MG63 (cell line): ENCODE data around the gene GALM. TPM values are rescaled to one million over a fixed set of nuclear protein-coding genes. Genes with fewer than 3 reads are reported as not detected.
"Not testable (repeated sequence)": the region's sequence is repeated elsewhere in the genome, so short reads cannot be mapped to it uniquely, and the experiment has no call there.

ENCODE experiments used
- DNase-seq: peaks from one replicate; pipeline ENCODE4 v3.0.0-alpha.2; 2020
- H3K27me3 ChIP-seq: fragments of 250-450 bp; sonication (Bioruptor Pico); 2 replicates; pipeline ENCODE4 v1.5.1; 2020; ENCODE audit warnings: mild to moderate bottlenecking, moderate library complexity
- H3K36me3 ChIP-seq: fragments of 250-450 bp; sonication (Bioruptor Pico); 2 replicates; pipeline ENCODE4 v1.5.1; 2020; ENCODE audit warnings: mild to moderate bottlenecking, moderate library complexity
- H3K4me3 ChIP-seq: fragments of 250-450 bp; sonication (Bioruptor Pico); 2 replicates; pipeline ENCODE4 v1.5.1; 2020; ENCODE audit warnings: mild to moderate bottlenecking, moderate library complexity
- H3K9me3 ChIP-seq: fragments of 250-450 bp; sonication (Bioruptor Pico); 2 replicates; pipeline ENCODE4 v1.5.1; 2020; ENCODE audit warnings: mild to moderate bottlenecking, moderate library complexity
- total RNA-seq: library from RNA; depleted of rRNA; stranded (reverse); fragments of >200 nt; shearing (Covaris generic); gene quantifications from 2 replicates; pipeline ENCODE4 v1.2.3, GENCODE V29; 2014; ENCODE audit warnings: low replicate concordance; rRNA removed

The GALM gene
- total RNA-seq: 13.7 and 21.1 TPM in 2 replicates

DNA sequence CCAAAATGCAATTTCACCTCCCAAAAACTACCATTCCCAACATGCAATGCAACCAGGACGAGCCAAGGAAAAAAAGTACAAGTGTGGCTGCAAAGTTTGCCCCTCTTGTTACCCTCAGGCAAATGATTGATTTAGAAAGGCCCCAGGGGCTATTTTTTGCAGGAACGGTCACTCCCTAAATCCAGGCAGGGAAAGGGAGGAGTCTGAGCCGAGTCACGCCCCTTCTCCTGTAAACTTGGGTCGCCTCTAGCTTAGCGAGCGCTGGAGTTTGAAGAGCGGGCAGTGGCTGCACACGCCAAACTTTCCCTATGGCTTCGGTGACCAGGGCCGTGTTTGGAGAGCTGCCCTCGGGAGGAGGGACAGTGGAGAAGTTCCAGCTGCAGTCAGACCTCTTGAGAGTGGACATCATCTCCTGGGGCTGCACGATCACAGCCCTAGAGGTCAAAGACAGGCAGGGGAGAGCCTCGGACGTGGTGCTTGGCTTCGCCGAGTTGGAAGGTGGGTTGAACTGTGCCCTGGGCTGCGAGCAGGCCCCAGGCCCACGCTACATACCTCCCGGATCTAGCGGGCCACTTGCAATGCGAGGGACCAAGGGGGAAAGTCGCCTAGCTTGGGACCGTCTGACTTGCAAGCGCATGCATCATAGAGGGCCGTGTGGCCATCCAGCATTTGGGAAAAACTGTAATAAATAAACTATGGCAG lies at the start of gene GALM:
GALM (plus strand) TSS at position 261 of the 702 bp plus-strand sequence; CDS start at position 309, 48 bp downstream.
- Histone ChIP-seq H3K27me3 (no peaks in the 10 kb centered on the region), H3K36me3 (no peaks in the 10 kb centered on the region), H3K9me3 (no peaks in the 10 kb centered on the region), H3K4me3 (peak within 1 kb of the TSS; percentile 39)
- DNase-seq: peak; percentile 60

DNA sequence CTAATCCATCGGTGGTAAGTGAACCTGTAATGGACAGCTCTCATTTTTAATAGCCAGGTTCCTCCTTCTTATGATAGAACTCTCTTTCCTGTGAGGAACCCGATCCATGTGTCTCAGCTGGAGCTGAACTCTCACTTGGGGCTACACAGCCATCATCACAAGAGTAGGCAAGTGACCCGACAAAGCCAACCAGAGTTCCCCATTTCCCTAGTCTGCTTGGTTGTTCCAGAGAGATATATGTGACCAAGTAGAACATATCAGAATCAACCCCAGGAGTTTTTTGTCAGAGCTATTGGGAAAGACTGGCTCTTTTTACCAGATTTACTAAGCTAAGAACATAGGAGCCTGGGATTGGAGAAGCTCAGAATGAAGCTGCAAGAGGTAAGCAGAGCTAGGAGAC lies 48.6 kb upstream of the GALM start:
- H3K27me3 ChIP-seq: no peaks in the 10 kb centered on the region
- no peaks in the 10 kb centered on the region for H3K9me3 ChIP-seq
- no peak overlapping the region for H3K4me3 ChIP-seq
- no peak for DNase-seq
- no peaks in the 10 kb centered on the region for H3K36me3 ChIP-seq

DNA sequence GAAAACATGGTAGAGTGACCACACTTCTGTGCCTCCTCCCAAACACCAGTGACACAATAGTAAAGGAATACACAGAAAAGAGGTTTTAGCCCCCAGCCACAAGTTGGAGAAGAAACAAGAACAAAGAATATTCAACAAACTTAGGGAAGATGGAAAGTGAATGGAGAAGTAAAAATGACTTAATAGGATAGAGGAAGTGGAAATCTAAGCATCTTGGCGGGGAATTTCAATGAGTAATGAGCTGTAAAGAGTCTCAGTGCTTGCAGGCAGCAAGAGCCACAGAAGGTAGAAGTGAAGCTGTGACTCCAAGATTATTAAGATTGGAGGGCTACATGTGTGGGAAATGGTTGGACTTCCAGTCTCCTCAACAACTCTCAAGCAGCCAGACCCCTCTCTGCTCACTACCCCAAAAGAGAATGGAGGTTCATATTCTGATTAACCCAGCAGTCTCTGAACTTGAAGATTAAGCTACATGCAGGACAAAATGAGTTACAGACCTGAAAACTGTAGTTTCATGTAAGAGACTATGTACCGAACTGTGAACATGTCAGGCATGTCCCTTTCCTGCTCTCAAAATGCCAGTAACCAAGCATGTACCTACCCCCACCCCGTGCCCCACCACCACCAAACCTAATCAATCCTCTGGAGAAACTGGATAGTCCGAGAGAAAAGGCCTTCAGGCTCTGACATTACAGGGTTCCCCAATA lies 46.3 kb upstream of the GALM start:
- no peaks in the 10 kb centered on the region for H3K27me3 ChIP-seq
- no peaks in the 10 kb centered on the region for H3K9me3 ChIP-seq
- no peak overlapping the region for H3K4me3 ChIP-seq
- H3K36me3 ChIP-seq: no peaks in the 10 kb centered on the region
- no peak for DNase-seq

DNA sequence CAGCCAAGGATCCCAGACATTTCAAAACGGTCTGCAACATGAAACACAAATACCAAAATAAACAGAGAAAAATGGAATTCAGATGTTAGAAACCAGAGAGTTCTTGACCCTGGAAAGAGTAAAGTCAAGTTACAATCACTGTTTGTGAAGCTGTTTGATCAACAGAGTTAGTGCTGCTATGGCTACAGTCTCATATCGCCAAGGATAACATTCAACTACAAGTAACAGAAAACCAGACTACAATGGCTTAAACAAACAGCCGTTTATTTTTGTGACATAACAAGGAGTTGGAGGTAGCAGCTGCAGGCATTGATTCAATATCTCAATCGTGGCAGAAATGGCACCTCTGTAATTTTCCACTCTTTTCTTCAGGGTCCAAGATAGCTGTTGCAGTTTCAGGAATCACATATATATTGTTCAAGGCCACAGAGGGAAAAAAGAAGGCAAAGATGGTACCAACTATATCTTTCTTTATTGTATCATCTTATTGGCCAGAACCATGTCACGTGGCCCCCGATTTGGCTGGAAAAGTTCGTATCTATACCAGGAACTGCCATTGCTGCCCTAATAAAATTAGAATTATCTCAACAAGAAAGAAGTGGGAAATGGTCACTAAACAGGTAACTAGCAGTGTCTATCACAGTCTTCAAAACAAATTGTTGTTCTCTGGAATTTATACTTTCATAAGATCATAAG lies 45.5 kb upstream of the GALM start:
- DNase-seq: no peak
- Histone ChIP-seq H3K36me3 (no peaks in the 10 kb centered on the region), H3K27me3 (no peaks in the 10 kb centered on the region), H3K4me3 (no peak overlapping the region), H3K9me3 (no peaks in the 10 kb centered on the region)

DNA sequence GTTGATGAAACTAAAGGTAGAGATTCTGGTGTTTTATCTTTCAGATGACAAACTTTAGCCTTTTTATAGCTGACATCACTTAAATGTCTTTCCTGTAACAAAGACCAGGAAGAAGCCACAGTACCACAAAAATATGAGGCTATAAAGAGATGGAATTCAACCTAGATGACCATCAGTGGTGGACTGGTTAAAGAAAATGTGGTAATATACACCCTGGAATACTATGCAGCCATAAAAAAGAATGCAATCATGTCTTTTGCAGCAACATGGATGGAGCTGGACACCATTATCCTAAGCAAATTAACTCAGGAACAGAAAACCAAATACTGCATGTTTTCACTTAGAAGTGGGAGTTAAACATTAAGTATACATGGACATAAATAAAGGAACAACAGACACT lies 44.9 kb upstream of the GALM start:
- DNase-seq: no peak

DNA sequence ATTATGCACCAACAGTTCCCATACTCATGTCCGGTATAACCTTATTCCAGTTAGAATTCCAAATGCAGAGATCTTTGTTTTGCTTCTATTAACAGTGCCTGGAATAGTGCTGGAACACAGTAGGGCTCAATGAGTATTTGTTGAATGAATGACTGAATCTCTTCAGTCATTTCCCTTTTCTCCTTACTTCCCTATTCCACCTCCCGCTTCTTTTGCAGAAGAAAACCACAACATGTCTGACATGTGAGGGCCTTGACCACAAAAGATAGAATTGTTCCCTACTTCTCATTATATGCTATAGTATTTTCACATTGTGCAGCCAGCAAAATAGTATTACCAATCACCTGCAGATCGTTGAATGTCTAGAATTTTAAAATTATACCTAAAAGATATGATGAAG lies 43.7 kb upstream of the GALM start:
- Histone ChIP-seq H3K27me3 (no peaks in the 10 kb centered on the region), H3K9me3 (no peaks in the 10 kb centered on the region), H3K4me3 (no peak overlapping the region), H3K36me3 (no peaks in the 10 kb centered on the region)
- DNase-seq: no peak

More for the DNA sequence above, 44.9 kb upstream of the GALM start:
- Histone ChIP-seq H3K9me3 (no peaks in the 10 kb centered on the region), H3K27me3 (no peaks in the 10 kb centered on the region), H3K4me3 (no peak overlapping the region), H3K36me3 (no peaks in the 10 kb centered on the region)

DNA sequence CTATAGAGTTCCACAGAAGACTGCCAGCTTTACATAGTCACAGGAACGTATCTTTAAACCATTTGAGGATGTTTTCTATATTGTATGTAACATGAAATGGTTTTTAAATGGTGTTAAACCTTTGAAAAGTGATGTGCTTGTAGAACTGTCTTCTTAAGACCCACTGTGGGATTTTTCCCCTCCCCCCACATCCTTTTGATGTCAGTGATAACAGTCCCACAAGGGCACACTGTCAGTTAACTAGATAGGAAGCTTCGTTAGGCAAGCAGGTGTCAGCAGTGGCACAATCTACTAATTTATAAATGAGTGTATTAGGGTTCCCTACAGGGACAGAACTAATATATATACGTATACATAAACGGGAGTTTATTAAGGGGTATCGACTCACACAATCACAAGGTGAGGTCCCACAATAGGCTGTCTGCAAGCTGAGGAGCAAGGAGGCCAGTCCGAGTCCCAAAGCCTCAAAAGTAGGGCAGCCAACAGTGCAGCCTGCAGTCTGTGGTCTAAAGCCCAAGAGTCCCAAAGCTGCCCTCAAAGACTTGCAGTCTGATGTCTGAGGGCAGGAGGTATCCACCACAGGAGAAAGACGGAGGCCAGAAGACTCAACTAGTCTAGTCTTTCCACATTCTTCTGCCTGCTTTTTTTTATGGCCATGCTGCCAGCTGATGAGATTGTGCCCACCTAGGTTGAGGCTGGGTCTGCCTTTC lies 39.4 kb upstream of the GALM start:
- no peak for DNase-seq
- Histone ChIP-seq H3K36me3 (no peaks in the 10 kb centered on the region), H3K9me3 (peaks cover 7% of the 10 kb centered on the region)

DNA sequence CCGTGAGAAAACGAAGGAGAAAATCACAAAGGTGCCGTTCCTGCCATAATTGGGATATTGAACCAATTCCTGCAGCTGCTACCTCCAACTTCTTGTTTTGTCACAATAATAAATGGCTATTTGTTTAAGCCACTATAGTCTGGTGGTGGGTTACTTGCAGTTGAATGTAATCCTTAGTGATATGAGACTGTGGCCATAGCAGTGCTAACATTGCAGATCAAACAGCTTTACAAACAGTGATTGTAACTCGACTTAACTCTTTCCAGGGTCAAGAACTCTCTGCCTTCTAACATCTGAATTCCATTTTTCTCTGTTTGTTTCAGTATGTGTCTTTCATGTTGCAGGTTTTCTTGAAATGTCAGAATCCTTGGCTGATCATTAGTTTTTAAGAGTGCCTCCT lies 38.5 kb upstream of the GALM start:
- Histone ChIP-seq H3K9me3 (peaks cover 7% of the 10 kb centered on the region), H3K27me3 (no peaks in the 10 kb centered on the region), H3K4me3 (no peak overlapping the region), H3K36me3 (no peaks in the 10 kb centered on the region)
- DNase-seq: no peak

More for the DNA sequence above, 39.4 kb upstream of the GALM start:
- H3K27me3 ChIP-seq: no peaks in the 10 kb centered on the region
- no peak overlapping the region for H3K4me3 ChIP-seq

DNA sequence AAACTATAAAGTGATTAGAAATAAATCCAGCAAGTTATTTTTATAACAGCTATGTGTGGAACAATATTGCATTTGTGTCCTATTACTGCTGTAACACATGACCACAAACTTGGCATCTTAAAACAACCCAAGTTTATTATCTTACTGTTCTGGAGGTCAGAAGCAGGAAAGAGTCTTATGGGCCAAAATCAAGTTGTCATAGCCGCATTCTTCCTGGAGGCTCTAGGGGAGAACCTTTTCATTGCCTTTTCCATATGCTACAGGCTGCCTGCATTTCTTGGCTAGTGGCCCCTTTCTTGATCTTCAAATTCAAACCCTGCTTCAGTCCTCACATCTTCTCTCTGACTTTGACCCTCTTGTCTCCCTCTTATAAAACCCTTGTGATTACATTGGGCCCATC lies 36.2 kb upstream of the GALM start:
- no peak overlapping the region for H3K4me3 ChIP-seq
- DNase-seq: no peak
- no peaks in the 10 kb centered on the region for H3K36me3 ChIP-seq
- no peaks in the 10 kb centered on the region for H3K27me3 ChIP-seq
- H3K9me3 ChIP-seq: peaks cover 7% of the 10 kb centered on the region

DNA sequence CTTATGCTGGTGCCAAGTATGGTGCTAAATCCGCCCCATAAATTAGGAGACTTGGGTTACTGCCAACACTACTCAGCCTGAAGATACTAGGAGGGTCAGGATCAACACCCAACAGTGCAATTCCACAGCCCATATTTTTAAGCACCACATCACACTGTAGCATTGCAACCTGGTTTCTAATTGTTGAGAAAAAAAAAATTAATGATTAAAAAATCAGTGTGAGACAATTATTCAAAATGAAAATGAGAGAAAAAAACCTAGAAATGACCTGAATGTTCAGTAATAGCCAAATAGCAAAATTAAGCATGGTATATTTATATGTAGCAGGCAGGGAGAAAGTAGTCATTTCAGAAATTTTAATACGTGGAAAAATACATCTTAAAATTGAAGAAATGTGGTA lies 33.9 kb upstream of the GALM start:
- no peak for DNase-seq
- Histone ChIP-seq H3K4me3 (no peak overlapping the region), H3K36me3 (no peaks in the 10 kb centered on the region), H3K9me3 (peaks cover 7% of the 10 kb centered on the region), H3K27me3 (no peaks in the 10 kb centered on the region)

DNA sequence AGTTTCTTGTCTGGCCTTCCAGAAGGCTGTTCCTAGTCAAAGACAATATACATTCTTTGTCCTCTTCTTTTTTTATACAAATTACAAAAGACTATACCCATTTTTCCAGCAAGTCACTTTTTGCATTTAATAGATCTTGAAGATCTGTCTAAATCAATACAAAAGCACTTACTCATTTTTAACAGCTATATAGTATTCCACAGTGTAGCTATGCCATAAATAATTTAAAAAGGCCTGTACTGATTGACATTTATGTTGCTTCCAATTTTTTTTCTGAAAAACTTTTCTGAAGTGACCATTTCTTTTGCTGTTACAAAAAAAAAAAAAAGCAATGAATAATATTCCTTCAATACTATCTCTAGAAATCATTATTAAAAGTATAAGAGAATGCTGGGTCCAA lies 32.9 kb upstream of the GALM start:
- no peak for DNase-seq
- Histone ChIP-seq H3K36me3 (no peaks in the 10 kb centered on the region), H3K9me3 (peaks cover 7% of the 10 kb centered on the region), H3K27me3 (no peaks in the 10 kb centered on the region), H3K4me3 (no peak overlapping the region)

DNA sequence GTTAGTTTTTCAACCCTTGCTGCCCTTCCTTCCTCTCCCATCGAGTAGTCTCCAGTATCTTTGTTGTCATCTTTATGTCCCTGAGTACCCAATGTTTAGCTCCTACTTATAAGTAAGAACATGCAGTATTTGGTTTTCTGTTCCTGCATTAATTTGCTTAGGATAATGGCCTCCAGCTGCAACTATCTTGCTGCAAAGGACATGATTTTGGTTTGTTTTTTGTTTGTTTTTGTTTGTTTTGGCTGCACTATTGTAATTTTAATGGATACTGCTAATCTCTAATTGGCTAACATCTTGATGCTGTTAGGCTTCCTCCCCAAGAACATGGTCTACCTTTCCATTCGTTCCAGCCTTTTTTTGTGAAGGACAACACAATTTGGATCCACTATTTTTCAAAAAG lies 32.0 kb upstream of the GALM start:
- Histone ChIP-seq H3K27me3 (peaks cover 3% of the 10 kb centered on the region; the same call in 1 of the 2 replicates), H3K36me3 (no peaks in the 10 kb centered on the region), H3K9me3 (peaks cover 7% of the 10 kb centered on the region), H3K4me3 (no peak overlapping the region)
- DNase-seq: no peak

DNA sequence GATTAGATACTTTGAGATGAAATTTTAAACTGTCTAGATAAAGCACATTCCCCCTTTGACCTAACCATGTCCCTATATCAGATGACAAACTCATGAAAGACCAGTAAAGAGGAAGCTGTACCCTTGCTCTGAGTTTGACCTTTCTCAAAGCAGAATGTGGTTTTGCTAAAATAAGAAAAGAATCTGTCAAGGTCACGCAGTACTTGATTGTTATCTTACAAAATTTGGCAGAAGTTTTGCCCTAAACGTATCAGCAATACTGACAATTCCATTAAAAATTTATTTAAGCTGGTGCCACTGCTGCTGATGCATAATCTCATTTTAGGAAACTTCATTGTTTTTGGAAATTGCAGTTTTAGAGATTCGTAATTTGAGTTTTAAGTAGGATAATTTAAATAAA lies 31.2 kb upstream of the GALM start:
- no peaks in the 10 kb centered on the region for H3K36me3 ChIP-seq
- DNase-seq: no peak
- H3K9me3 ChIP-seq: peaks cover 2% of the 10 kb centered on the region; the same call in 1 of the 2 replicates
- peaks cover 3% of the 10 kb centered on the region; the same call in 1 of the 2 replicates for H3K27me3 ChIP-seq
- H3K4me3 ChIP-seq: no peak overlapping the region

DNA sequence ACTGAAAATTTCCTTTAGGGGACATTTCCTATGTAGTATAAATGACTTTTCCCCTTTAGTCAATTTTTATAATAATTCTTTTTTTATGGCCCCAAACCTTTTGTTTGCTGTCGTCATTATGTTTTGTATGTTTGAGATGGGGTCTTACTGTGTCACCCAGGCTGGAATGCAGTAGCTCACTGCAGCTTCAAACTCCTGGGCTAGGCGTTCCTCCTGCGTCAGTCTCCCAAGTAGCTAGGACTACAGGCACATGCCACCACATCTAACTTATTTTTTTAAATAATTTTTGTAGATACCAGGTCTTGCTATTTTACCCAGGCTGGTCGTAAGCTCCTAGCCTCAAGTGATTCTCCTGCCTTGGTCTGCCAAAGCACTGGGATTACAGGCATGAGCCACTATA lies 30.8 kb upstream of the GALM start:
- H3K9me3 ChIP-seq: no peaks in the 10 kb centered on the region
- no peak overlapping the region for H3K4me3 ChIP-seq
- H3K27me3 ChIP-seq: peaks cover 3% of the 10 kb centered on the region; the same call in 1 of the 2 replicates
- no peak for DNase-seq
- H3K36me3 ChIP-seq: no peaks in the 10 kb centered on the region

DNA sequence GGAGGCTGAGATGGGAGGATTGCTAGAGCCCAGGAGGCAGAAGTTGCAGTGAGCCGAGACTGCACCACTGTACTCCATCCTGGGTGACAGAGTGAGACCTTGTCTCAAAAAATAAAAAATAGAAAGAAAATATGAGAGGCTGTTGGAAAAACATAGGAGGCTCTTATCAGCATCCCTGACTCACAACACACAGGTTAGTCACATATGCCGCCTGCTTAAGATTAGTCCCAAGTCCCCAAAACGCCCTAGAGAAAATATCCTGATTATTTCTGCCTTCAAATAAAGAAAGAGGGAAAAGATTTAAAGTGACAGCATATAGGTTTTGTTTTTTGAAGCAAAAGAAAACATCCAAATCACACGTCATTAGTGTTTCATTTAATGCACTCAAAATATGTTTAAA lies 29.8 kb upstream of the GALM start:
- Histone ChIP-seq H3K4me3 (no peak overlapping the region), H3K27me3 (peaks cover 3% of the 10 kb centered on the region; the same call in 1 of the 2 replicates), H3K9me3 (no peaks in the 10 kb centered on the region), H3K36me3 (no peaks in the 10 kb centered on the region)
- DNase-seq: no peak

DNA sequence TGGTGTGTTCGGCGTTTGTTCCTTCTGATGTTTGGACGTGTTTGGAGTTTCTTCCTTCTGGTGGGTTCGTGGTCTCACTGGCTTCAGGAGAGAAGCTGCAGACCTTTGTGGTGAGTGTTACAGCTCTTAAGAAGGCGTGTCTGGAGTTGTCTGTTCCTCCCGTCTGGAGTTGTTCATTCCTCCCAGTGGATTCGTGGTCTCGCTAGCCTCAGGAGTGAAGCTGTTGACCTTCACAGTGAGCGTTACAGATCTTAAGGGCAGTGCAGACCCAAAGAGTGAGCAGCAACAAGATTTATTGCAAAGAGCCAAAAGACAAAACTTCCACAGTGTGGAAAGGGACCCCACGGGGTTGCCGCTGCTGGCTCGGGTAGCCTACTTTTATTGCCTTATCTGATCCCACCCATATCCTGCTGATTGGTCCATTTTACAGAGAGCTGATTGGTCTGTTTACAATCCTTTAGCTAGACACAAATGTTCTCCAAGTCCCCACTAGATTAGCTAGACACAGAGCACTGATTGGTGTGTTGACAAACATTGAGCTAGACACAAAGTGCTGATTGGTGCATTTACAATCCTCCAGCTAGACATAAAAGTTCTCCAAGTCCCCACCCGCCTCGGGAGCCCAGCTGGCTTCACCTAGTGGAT lies 23.4 kb upstream of the GALM start:
- DNase-seq: not testable (repeated sequence)

More for the DNA sequence above, 23.4 kb upstream of the GALM start:
- not testable (repeated sequence) for H3K9me3 ChIP-seq, H3K27me3 ChIP-seq, H3K4me3 ChIP-seq, H3K36me3 ChIP-seq
